ENCODE measurements around the gene NRG3. TPM values are rescaled to one million over a fixed set of nuclear protein-coding genes. Genes with fewer than 3 reads are reported as not detected.

The NRG3 gene
- total RNA-seq, 1 experiment from 2014 or later: not detected

GRCh38 chr10:82558014-82558607 lies 683.1 kb downstream of the NRG3 start:
- DNase-seq (ENCODE audit: low read depth, low spot score): no peak
- Histone ChIP-seq H3K9me3 (ENCODE audit: control insufficient read depth in 1 of 2, insufficient read depth in 1 of 2, low read depth in 1 of 2, low read length in 2 of 2) (peaks cover 0 to 19% of the 10 kb centered on the region in 2 experiments; a peak in 1 of 4 replicates), H3K9ac (ENCODE audit: low read length) (no peak overlapping the region), H2AFZ (ENCODE audit: low read depth, low read length, poor library complexity, severe bottlenecking) (no peak overlapping the region), H3K4me1 (ENCODE audit: control insufficient read depth in 1 of 2, insufficient read depth in 2 of 2, low read length in 2 of 2) (no peaks in the 10 kb centered on the region), H4K20me1 (ENCODE audit: insufficient read depth) (no peaks in the 10 kb centered on the region), H3K79me2 (ENCODE audit: insufficient read depth, low read length) (no peaks in the 10 kb centered on the region), H3K4me2 (ENCODE audit: low read length) (no peak overlapping the region), H3K9me2 (ENCODE audit: insufficient read depth) (no peaks in the 10 kb centered on the region), H3K27ac (ENCODE audit: low read depth, low read length) (no peak overlapping the region), H3K27me3 (ENCODE audit: insufficient read depth, low read length) (no peaks in the 10 kb centered on the region), H3K36me3 (ENCODE audit: control insufficient read depth in 1 of 2, insufficient read depth in 2 of 2, low read length in 2 of 2) (no peaks in the 10 kb centered on the region), H3K4me3 (replicated peaks in 1 of 2; ENCODE audit: low read depth in 1 of 2, low read length in 2 of 2) (no peak overlapping the region)
- ChIA-PET RAD21 (ENCODE audit: low non-redundant PET in 1 of 2, low total read pairs in 2 of 2, uncharacterized antibody in 2 of 2, unreplicated experiment in 2 of 2) (no interaction called here), POLR2A (no interaction called here), CTCF (no interaction called here)
- BruUV-seq (replicated peaks): no TSS peak
- no peak for ATAC-seq
- intact Hi-C loops (cut with micrococcal nuclease): no loop called here
- TF ChIP-seq TCF7L2 (IDR thresholded peaks at IDR 0.05; ENCODE audit: borderline replicate concordance, extremely low read depth, insufficient read depth, insufficient read length) (no peak), JUND (IDR thresholded peaks at IDR 0.05) (no peak), ZNF274 (IDR thresholded peaks at IDR 0.05; ENCODE audit: low read depth, low read length) (no peak), EZH2 (IDR thresholded peaks at IDR 0.05) (no peak), SP1 (IDR thresholded peaks at IDR 0.05; ENCODE audit: low read depth) (no peak)

- POLR2A ChIA-PET: no interaction called here
- no peak for TF ChIP-seq EGR1 (IDR thresholded peaks at IDR 0.05; ENCODE audit: low read depth)
- TF ChIP-seq SIN3A (IDR thresholded peaks at IDR 0.05; ENCODE audit: low read depth): no peak
- TF ChIP-seq EZH2 (IDR thresholded peaks at IDR 0.05): no peak
- no peak for TF ChIP-seq EZH2phosphoT487 (IDR thresholded peaks at IDR 0.05; ENCODE audit: borderline replicate concordance)
- no peak for TF ChIP-seq REST (IDR thresholded peaks at IDR 0.05; ENCODE audit: low read depth)
- TF ChIP-seq RAD21 (IDR thresholded peaks at IDR 0.05; ENCODE audit: low read depth): no peak
- no peak for TF ChIP-seq SRF (IDR thresholded peaks at IDR 0.05; ENCODE audit: low read depth)
- no peak for TF ChIP-seq CEBPB (IDR thresholded peaks at IDR 0.05; ENCODE audit: low read depth)
- TF ChIP-seq TCF7L2 (IDR thresholded peaks at IDR 0.05; ENCODE audit: borderline replicate concordance, extremely low read depth, insufficient read depth, insufficient read length): no peak
- no peak for TF ChIP-seq SP1 (IDR thresholded peaks at IDR 0.05; ENCODE audit: low read depth)
- no peak for TF ChIP-seq ZBTB33 (IDR thresholded peaks at IDR 0.05; ENCODE audit: extremely low read depth, insufficient replicate concordance, low read length)
- TF ChIP-seq POLR2AphosphoS5 (IDR thresholded peaks at IDR 0.05; ENCODE audit: low read depth, low read length): no peak
Observed at GRCh38 chr10:82564353-82565196, 689.6 kb downstream of the NRG3 start.

More at GRCh38 chr10:82564353-82565196, 689.6 kb downstream of the NRG3 start:
- Histone ChIP-seq H3K36me3 (ENCODE audit: control insufficient read depth in 1 of 2, insufficient read depth in 2 of 2, low read length in 2 of 2) (no peaks in the 10 kb centered on the region), H3K27me3 (ENCODE audit: insufficient read depth, low read length) (no peaks in the 10 kb centered on the region), H3K9me3 (ENCODE audit: control insufficient read depth in 1 of 2, insufficient read depth in 1 of 2, low read depth in 1 of 2, low read length in 2 of 2) (peaks cover 6 to 14% of the 10 kb centered on the region in 2 experiments; a peak in 2 of 4 replicates), H3K9me2 (ENCODE audit: insufficient read depth) (no peaks in the 10 kb centered on the region), H3K4me1 (ENCODE audit: control insufficient read depth in 1 of 2, insufficient read depth in 2 of 2, low read length in 2 of 2) (no peaks in the 10 kb centered on the region), H3K4me3 (replicated peaks in 1 of 2; ENCODE audit: low read depth in 1 of 2, low read length in 2 of 2) (no peak overlapping the region), H3K4me2 (ENCODE audit: low read length) (no peak overlapping the region), H3K79me2 (ENCODE audit: insufficient read depth, low read length) (no peaks in the 10 kb centered on the region), H3K27ac (ENCODE audit: low read depth, low read length) (no peak overlapping the region), H4K20me1 (ENCODE audit: insufficient read depth) (no peaks in the 10 kb centered on the region), H3K9ac (ENCODE audit: low read length) (no peak overlapping the region), H2AFZ (ENCODE audit: low read depth, low read length, poor library complexity, severe bottlenecking) (no peak overlapping the region)
- RAD21 ChIA-PET (ENCODE audit: low non-redundant PET in 1 of 2, low total read pairs in 2 of 2, uncharacterized antibody in 2 of 2, unreplicated experiment in 2 of 2): no interaction called here
- ATAC-seq (no peak), DNase-seq (ENCODE audit: low read depth, low spot score) (no peak)
- no TSS peak for BruUV-seq (replicated peaks)
- intact Hi-C loops (cut with micrococcal nuclease): no loop called here
- CTCF ChIA-PET: no interaction called here
